HG03045 (cell line): ENCODE measurements around the gene PCDHGA8.
"Not testable (repeated sequence)": the region's sequence is repeated elsewhere in the genome, so short reads cannot be mapped to it uniquely, and the experiment has no call there.

Source experiments
- ATAC-seq: cut with Tn5 transposase; IDR thresholded peaks from one replicate; pipeline ENCODE4 v1.9.1; 2021; ENCODE audit warnings: mild to moderate bottlenecking, moderate library complexity; ENCODE audit not compliant: unreplicated experiment

Gene PCDHGA8

DNA sequence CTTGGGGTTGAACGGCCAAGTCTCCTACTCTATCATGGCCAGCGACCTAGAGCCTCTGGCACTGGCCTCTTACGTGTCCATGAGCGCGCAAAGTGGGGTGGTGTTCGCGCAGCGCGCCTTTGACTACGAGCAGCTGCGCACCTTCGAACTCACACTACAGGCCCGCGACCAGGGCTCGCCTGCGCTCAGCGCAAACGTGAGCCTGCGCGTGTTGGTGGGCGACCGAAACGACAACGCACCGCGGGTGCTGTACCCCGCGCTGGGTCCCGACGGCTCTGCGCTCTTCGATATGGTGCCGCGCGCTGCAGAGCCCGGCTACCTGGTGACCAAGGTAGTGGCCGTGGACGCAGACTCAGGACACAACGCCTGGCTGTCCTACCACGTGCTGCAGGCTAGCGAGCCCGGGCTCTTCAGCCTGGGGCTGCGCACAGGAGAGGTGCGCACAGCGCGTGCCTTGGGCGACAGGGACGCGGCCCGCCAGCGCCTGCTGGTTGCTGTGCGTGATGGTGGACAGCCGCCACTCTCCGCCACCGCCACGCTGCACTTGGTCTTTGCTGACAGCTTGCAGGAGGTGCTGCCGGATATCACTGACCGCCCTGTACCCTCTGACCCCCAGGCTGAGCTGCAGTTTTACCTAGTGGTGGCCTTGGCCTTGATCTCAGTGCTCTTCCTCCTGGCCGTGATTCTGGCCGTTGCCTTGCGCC, 7.3 kb downstream of the PCDHGA8 start:
- ATAC-seq, result no peak

GRCh38 chr5:141402553-141403243, 10.3 kb downstream of the PCDHGA8 start, which contains the start of gene PCDHGA9:
Gene PCDHGA9, plus strand, starts transcription at chr5:141402778. Its CDS starts 175 bp downstream, at chr5:141402953.
- ATAC-seq, result no peak

- ATAC-seq, result no peak
These were observed 11.0 kb downstream of the PCDHGA8 start for GRCh38 chr5:141403387-141403786.

DNA sequence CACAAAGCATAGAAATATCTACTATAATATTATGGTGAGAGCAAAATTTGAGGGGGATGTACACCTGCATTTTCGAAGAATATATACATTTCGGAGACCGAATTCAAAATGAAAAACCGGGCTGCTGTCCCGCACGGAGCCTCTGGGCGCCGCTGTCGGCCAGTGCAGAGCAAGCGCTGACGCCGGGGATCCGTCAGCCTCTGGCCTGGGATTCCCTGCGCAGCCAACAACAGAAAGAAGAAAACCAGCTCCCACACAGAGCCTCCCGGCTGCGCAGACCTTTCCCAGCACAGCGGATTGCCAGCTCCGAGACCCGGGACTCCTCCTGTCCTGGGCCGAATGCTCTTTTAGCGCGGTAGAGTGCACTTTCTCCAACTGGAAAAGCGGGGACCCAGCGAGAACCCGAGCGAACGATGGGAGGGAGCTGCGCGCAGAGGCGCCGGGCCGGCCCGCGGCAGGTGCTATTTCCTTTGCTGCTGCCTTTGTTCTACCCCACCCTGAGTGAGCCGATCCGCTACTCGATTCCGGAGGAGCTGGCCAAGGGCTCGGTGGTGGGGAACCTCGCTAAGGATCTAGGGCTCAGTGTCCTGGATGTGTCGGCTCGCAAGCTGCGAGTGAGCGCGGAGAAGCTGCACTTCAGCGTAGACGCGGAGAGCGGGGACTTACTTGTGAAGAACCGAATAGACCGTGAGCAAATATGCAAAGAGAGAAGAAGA, 15.5 kb downstream of the PCDHGA8 start, which contains the start of gene PCDHGB6:
PCDHGB6 (plus strand) TSS at position 232 of the 716 bp plus-strand sequence; CDS start at position 414, 182 bp downstream.
- ATAC-seq, result not testable (repeated sequence)

DNA sequence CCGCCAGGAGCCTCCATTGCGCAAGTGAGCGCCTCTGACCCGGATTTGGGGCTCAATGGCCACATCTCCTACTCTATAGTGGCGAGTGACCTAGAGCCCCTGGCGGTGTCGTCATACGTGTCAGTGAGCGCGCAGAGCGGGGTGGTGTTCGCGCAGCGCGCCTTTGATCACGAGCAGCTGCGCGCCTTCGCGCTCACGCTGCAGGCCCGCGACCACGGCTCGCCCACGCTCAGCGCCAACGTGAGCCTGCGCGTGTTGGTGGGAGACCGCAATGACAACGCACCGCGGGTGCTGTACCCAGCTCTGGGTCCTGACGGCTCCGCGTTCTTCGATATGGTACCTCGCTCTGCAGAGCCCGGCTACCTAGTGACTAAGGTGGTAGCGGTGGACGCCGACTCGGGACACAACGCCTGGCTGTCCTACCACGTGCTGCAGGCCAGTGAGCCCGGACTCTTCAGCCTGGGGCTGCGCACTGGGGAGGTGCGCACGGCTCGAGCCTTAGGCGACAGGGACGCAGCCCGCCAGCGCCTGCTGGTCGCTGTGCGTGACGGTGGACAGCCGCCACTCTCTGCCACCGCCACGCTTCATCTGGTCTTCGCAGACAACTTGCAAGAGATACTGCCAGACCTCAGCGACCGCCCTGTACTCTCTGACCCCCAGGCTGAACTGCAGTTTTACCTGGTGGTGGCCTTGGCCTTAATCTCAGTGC, 17.3 kb downstream of the PCDHGA8 start:
- no peak for ATAC-seq

DNA sequence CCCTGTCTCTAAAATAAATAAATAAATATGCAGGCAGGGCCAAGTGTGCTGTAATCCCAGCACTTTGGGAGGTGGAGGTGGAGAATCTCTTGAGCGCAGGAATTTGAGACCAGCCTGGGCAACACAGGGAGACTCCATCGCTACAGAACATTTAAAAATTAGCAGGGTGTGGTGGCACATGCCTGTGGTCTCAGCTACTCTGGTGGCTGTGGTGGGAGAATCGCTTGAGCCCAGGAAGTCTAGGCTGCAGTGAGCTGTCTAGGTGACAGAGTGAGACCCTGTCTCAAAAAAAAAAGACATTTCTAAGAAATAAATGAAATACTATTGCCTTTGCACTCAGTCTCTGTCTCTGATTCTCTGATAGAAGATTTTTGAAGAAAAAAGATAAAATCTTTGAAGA, 19.1 kb downstream of the PCDHGA8 start:
- ATAC-seq, result no peak

GRCh38 chr5:141412854-141413539, 20.6 kb downstream of the PCDHGA8 start, which contains the start of gene PCDHGA10:
Gene PCDHGA10, plus strand, starts transcription at chr5:141412987. Its CDS starts 189 bp downstream, at chr5:141413176.
- peak; percentile 59 for ATAC-seq

- no peak for ATAC-seq
These were observed 21.2 kb downstream of the PCDHGA8 start for GRCh38 chr5:141413540-141414069.

- not testable (repeated sequence) for ATAC-seq
These were observed 22.3 kb downstream of the PCDHGA8 start for GRCh38 chr5:141414548-141415274.

- ATAC-seq, result not testable (repeated sequence)
These were observed 22.8 kb downstream of the PCDHGA8 start for GRCh38 chr5:141415275-141415618.

GRCh38 chr5:141417494-141418172, 25.2 kb downstream of the PCDHGA8 start, which contains the start of gene PCDHGB7:
Gene PCDHGB7, plus strand, starts transcription at chr5:141417677. Its CDS starts 183 bp downstream, at chr5:141417860.
- peak; percentile 83 for ATAC-seq

DNA sequence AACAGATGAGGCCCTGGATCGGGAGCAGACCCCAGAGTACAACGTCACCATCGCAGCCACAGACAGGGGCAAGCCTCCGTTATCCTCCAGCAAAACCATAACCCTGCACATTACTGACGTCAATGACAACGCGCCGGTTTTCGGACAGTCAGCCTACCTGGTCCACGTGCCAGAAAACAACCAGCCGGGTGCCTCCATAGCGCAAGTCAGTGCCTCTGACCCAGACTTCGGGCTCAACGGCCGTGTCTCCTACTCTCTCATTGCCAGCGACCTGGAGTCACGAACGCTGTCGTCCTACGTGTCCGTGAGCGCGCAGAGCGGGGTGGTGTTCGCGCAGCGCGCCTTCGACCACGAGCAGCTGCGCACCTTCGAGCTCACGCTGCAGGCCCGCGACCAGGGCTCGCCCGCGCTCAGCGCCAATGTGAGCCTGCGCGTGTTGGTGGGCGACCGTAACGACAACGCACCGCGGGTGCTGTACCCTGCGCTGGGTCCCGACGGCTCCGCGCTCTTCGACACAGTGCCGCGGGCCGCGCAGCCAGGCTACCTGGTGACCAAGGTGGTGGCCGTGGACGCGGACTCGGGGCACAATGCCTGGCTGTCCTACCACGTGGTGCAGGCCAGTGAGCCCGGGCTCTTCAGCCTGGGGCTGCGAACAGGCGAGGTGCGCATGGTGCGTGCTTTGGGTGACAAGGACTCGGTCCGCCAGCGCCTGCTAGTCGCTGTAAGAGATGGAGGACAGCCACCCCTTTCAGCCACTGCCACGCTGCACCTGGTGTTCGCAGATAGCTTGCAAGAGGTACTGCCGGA, 26.8 kb downstream of the PCDHGA8 start:
- ATAC-seq, result no peak

GRCh38 chr5:141420855-141421488, 28.5 kb downstream of the PCDHGA8 start, which contains the start of gene PCDHGA11:
Gene PCDHGA11, plus strand, starts transcription at chr5:141421051. Its CDS starts 177 bp downstream, at chr5:141421228.
- peak; percentile 39 for ATAC-seq

DNA sequence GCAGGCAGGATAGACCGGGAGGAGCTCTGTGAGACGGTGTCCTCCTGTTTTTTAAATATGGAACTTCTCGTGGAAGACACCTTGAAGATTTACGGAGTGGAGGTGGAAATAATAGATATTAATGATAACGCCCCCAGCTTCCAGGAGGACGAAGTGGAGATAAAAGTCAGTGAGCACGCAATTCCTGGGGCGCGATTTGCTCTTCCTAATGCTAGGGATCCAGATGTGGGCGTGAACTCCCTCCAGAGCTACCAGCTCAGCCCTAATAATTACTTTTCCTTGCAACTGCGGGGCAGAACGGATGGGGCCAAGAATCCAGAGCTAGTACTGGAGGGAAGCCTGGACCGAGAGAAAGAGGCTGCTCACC, 29.0 kb downstream of the PCDHGA8 start:
- ATAC-seq, result no peak

DNA sequence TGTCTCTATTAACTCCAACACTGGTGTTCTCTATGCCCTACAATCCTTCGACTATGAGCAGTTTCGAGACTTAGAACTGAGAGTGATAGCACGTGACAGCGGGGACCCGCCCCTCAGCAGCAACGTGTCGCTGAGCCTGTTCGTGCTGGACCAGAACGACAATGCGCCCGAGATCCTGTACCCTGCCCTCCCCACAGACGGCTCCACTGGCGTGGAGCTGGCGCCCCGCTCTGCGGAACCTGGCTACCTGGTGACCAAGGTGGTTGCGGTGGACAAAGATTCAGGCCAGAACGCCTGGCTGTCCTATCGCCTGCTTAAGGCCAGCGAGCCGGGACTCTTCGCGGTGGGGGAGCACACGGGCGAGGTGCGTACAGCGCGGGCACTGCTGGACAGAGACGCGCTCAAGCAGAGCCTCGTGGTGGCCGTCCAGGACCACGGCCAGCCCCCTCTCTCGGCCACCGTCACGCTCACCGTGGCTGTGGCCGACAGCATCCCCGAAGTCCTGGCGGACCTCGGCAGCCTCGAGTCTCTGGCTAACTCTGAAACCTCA, 30.4 kb downstream of the PCDHGA8 start:
- no peak for ATAC-seq

DNA sequence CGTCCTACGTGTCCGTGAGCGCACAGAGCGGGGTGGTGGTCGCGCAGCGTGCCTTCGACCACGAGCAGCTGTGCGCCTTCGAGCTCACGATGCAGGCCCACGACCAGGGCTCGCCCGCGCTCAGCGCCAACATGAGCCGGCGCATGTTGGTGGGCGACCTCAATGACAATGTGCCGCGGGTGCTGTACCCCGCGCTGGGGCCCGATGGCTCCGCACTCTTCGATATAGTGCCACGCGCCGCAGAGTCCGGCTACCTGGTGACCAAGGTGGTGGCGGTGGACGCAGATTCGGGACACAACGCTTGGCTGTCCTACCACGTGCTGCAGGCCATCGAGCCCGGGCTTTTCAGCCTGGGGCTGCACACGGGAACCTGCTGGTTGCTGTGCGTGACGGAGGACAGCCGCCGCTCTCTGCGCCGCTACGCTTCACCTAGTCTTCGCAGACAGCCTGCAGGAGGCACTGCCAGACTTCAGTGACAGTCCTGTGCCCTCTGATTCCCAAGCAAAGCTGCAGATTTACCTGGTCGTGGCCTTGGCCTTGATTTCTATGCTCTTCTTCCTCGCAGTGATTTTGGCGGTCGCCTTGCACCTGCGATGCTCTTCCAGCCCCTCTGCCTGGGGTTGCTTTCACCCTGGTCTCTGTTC, 35.5 kb downstream of the PCDHGA8 start:
- no peak for ATAC-seq
